Uterus (tissue), 2 donors: ENCODE measurements around the gene CRNN.

ENCODE experiments used
- POLR2A ChIP-seq, 2 donors: fragments of 450-650 bp; IDR thresholded peaks; one replicate each; pipeline ENCODE4 v1.6.1; 2016; ENCODE audit warnings: antibody characterized with exemption in 2 of 2, mild to moderate bottlenecking in 1 of 2, moderate library complexity in 1 of 2
- TF ChIP-seq, protein P1 (sequence below), 4 experiments: fragments of 200-600 bp in 2 of 4; fragments of 450-650 bp in 2 of 4; sonication (generic) in 2 of 4; IDR thresholded peaks; one replicate each; pipeline ENCODE4 v1.5.1; 2016 to 2019; ENCODE audit warnings: antibody characterized with exemption in 4 of 4, mild to moderate bottlenecking in 2 of 4, moderate library complexity in 1 of 4

DNA sequence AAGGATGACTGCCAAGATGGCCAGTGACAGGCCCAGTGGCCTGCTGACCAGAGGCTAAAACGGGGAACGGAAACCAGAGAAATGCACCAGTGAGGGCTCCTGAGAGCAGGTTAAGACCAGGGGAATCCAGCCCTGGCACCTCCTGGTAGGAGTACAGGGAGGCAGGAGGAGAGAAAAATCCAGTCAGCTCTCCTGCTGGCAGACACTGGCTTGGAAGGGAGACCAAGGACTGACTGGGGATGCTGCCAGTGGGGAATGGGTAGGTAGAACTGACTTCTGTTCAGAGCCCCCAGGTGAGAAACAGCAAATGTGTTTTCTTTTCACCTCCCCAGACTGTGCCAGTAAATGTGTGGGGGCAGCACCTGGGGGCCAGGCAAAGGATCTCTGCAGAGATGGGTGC lies 27.7 kb upstream of the CRNN start:
- TF ChIP-seq, protein P1, sequence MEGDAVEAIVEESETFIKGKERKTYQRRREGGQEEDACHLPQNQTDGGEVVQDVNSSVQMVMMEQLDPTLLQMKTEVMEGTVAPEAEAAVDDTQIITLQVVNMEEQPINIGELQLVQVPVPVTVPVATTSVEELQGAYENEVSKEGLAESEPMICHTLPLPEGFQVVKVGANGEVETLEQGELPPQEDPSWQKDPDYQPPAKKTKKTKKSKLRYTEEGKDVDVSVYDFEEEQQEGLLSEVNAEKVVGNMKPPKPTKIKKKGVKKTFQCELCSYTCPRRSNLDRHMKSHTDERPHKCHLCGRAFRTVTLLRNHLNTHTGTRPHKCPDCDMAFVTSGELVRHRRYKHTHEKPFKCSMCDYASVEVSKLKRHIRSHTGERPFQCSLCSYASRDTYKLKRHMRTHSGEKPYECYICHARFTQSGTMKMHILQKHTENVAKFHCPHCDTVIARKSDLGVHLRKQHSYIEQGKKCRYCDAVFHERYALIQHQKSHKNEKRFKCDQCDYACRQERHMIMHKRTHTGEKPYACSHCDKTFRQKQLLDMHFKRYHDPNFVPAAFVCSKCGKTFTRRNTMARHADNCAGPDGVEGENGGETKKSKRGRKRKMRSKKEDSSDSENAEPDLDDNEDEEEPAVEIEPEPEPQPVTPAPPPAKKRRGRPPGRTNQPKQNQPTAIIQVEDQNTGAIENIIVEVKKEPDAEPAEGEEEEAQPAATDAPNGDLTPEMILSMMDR (IDR thresholded peaks at IDR 0.05): no peak
- no peak for TF ChIP-seq POLR2A (IDR thresholded peaks at IDR 0.05)
